Measurements from ENCODE around the gene FCHO2.

DNA sequence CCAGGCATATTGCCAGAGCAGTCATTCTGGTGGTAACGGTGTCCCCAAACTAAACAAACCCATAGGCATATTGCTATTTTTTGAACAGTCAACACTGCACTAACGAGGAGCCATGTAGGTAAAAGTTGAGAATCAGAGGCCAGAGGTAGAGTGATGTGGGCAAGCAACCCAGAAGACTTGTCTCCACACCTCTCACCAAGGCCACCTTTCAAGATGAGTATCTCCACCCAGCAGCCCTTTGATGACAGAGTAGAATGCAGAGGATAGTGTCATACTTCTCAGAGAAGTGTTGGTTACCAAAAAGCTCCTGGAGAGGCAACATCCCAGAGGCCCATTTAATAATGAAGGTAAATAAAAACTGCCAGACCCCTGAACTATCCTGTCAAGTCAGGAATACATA, 63.9 kb downstream of the FCHO2 start:
- TF ChIP-seq CTCF (IDR thresholded peaks at IDR 0.05) (no peak), POLR2A (IDR thresholded peaks at IDR 0.05) (no peak)
